ENCODE data around the gene UPF2. TPM values are rescaled to one million over a fixed set of nuclear protein-coding genes. Genes with fewer than 3 reads are reported as not detected.

The UPF2 gene
- polyA plus RNA-seq, 1 donor (not counting 4 experiments of a cell fraction or from before 2014, with no cell fraction given) = 20.3 TPM

GRCh38 chr10:11906714-11907113, 135.9 kb downstream of the UPF2 start:
- Histone ChIP-seq H3K27ac (ENCODE audit: control insufficient read depth, insufficient read depth, low read length) (no peak overlapping the region), H2AFZ (ENCODE audit: control insufficient read depth, low read length) (no peak overlapping the region), H3K4me3 (ENCODE audit: control insufficient read depth in 2 of 3, extremely low read depth in 1 of 3, insufficient read depth in 2 of 3, low read depth in 1 of 3, low read length in 3 of 3) (no peak overlapping the region), H3K4me1 (ENCODE audit: control insufficient read depth, extremely low read depth, insufficient read depth, low read length) (no peaks in the 10 kb centered on the region), H3K27me3 (ENCODE audit: control insufficient read depth, extremely low read depth, insufficient read depth, low read length) (no peaks in the 10 kb centered on the region), H3K9me1 (ENCODE audit: control insufficient read depth, extremely low read depth, insufficient read depth, low read length) (no peaks in the 10 kb centered on the region), H3K36me3 (ENCODE audit: control insufficient read depth in 2 of 2, extremely low read depth in 1 of 2, insufficient read depth in 2 of 2, low read length in 2 of 2) (no peaks in the 10 kb centered on the region), H3K4me2 (ENCODE audit: control insufficient read depth, extremely low read depth, insufficient read depth, low read depth, low read length) (no peak overlapping the region), H3K79me2 (ENCODE audit: control insufficient read depth, insufficient read depth, low read length) (no peaks in the 10 kb centered on the region), H4K20me1 (ENCODE audit: control insufficient read depth, extremely low read depth, insufficient read depth, low read length) (no peaks in the 10 kb centered on the region), H3K9me3 (ENCODE audit: control insufficient read depth, low read depth, low read length) (no peaks in the 10 kb centered on the region), H3K9ac (ENCODE audit: control insufficient read depth, extremely low read depth, insufficient read depth, low read length) (no peak overlapping the region)
- TF ChIP-seq EZH2 (IDR thresholded peaks at IDR 0.05; ENCODE audit: low read length) (no peak), CTCF (optimal IDR thresholded peaks at IDR 0.05 in 1 of 3, IDR thresholded peaks at IDR 0.05 in 1 of 3, conservative IDR thresholded peaks at IDR 0.05 in 1 of 3; ENCODE audit: extremely low read depth in 1 of 3, insufficient read depth in 2 of 3, low read length in 3 of 3) (no peak)
- dilution Hi-C loops (cut with MboI; ENCODE audit: extremely low pct_ligation_motif_present, low sequenced_read_pairs) = no loop called here
- DNase-seq (ENCODE audit: low read depth, low spot score) (no peak), FAIRE-seq (no peak)

- no peaks in the 10 kb centered on the region for H3K79me2 ChIP-seq (ENCODE audit: control insufficient read depth, insufficient read depth, low read length)
- peaks cover 15% of the 10 kb centered on the region for H3K4me1 ChIP-seq (ENCODE audit: control insufficient read depth, extremely low read depth, insufficient read depth, low read length)
- DNase-seq (ENCODE audit: low read depth, low spot score) (no peak), FAIRE-seq (no peak)
- dilution Hi-C loops (cut with MboI; ENCODE audit: extremely low pct_ligation_motif_present, low sequenced_read_pairs) = no loop called here
- H3K4me3 ChIP-seq (ENCODE audit: control insufficient read depth in 2 of 3, extremely low read depth in 1 of 3, insufficient read depth in 2 of 3, low read depth in 1 of 3, low read length in 3 of 3) = no peak overlapping the region
- TF ChIP-seq CTCF (optimal IDR thresholded peaks at IDR 0.05 in 1 of 3, IDR thresholded peaks at IDR 0.05 in 1 of 3, conservative IDR thresholded peaks at IDR 0.05 in 1 of 3; ENCODE audit: extremely low read depth in 1 of 3, insufficient read depth in 2 of 3, low read length in 3 of 3) (no peak), EZH2 (IDR thresholded peaks at IDR 0.05; ENCODE audit: low read length) (no peak)
- H3K27me3 ChIP-seq (ENCODE audit: control insufficient read depth, extremely low read depth, insufficient read depth, low read length) = no peaks in the 10 kb centered on the region
- no peaks in the 10 kb centered on the region for H3K9me3 ChIP-seq (ENCODE audit: control insufficient read depth, low read depth, low read length)
- H3K9ac ChIP-seq (ENCODE audit: control insufficient read depth, extremely low read depth, insufficient read depth, low read length) = no peak overlapping the region
- H4K20me1 ChIP-seq (ENCODE audit: control insufficient read depth, extremely low read depth, insufficient read depth, low read length) = no peaks in the 10 kb centered on the region
- no peaks in the 10 kb centered on the region for H3K36me3 ChIP-seq (ENCODE audit: control insufficient read depth in 2 of 2, extremely low read depth in 1 of 2, insufficient read depth in 2 of 2, low read length in 2 of 2)
- no peak overlapping the region for H3K4me2 ChIP-seq (ENCODE audit: control insufficient read depth, extremely low read depth, insufficient read depth, low read depth, low read length)
- no peaks in the 10 kb centered on the region for H3K9me1 ChIP-seq (ENCODE audit: control insufficient read depth, extremely low read depth, insufficient read depth, low read length)
- H3K27ac ChIP-seq (ENCODE audit: control insufficient read depth, insufficient read depth, low read length) = no peak overlapping the region
- no peak overlapping the region for H2AFZ ChIP-seq (ENCODE audit: control insufficient read depth, low read length)
These were observed 140.0 kb downstream of the UPF2 start for GRCh38 chr10:11902646-11903045.
